Activated CD4-positive, alpha-beta T cell treated with anti-CD3 and anti-CD28 coated beads, Interleukin-2, amount 50 U/mL, for 4 hours (primary cell): ENCODE measurements around the gene DDIT3.
"Not testable (repeated sequence)": the region's sequence is repeated elsewhere in the genome, so short reads cannot be mapped to it uniquely, and the experiment has no call there.

Experiments used
- DNase-seq, 2 experiments: peaks; one replicate each; pipeline ENCODE4 v3.0.0-alpha.2; 2020

The DDIT3 gene

GRCh38 chr12:57511588-57512325, 8.6 kb downstream of the DDIT3 start:
- DNase-seq: no peak

GRCh38 chr12:57511161-57511560, 9.2 kb downstream of the DDIT3 start:
- DNase-seq: no peak

- not testable (repeated sequence) for DNase-seq
These were observed 12.5 kb downstream of the DDIT3 start for GRCh38 chr12:57507796-57508195.

- not testable (repeated sequence) for DNase-seq
These were observed 13.8 kb downstream of the DDIT3 start for GRCh38 chr12:57506541-57506940.

DNA sequence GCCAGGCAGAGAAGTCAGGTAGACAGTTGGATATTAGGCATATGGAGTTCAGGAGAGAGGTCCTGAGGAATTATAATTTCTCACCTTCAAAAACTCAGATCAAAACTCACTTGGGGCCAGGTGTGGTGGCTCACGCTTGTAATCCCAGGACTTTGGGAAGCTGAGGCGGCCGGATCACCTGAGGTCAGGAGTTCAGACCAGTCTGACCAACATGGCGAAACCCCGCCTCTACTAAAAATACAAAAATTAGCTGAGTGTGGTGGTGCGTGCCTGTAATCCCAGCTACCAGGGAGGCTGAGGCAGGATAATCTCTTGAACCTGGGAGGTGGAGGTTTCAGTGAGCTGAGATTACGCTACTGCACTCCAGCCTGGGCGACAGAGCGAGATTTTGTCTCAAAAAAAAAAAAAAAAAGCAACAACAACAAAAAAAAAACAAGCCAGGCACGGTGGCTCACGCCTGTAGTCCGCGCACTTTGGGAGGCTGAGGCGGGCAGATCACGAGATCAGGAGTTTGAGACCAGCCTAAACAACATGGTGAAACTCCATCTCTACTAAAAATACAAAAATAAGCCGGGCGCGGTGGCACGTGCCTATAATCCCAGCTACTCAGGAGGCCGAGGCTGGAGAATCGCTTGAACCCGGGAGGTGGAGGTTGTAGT, 17.9 kb downstream of the DDIT3 start:
- not testable (repeated sequence) for DNase-seq

DNA sequence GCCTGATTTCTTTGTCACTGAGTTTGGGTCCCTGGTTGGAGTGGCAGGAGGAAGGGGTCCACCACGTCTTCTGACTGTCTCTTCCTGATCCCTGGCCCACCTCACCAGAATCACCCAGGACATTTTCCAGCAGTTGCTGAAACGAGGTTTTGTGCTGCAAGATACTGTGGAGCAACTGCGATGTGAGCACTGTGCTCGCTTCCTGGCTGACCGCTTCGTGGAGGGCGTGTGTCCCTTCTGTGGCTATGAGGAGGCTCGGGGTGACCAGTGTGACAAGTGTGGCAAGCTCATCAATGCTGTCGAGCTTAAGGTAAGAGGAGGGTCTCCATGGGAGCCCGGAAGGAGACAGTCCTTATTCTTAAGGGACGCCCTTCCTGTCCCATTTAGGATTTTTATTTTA, 20.1 kb downstream of the DDIT3 start:
- no peak for DNase-seq

- no peak for DNase-seq
These were observed 21.7 kb downstream of the DDIT3 start for GRCh38 chr12:57498571-57498970.

- DNase-seq: no peak
These were observed 22.2 kb downstream of the DDIT3 start for GRCh38 chr12:57498132-57498502.

- no peak for DNase-seq
These were observed 22.8 kb downstream of the DDIT3 start for GRCh38 chr12:57497223-57498131.

GRCh38 chr12:57496822-57497221, 23.5 kb downstream of the DDIT3 start:
- no peak for DNase-seq

GRCh38 chr12:57495051-57495701, 25.1 kb downstream of the DDIT3 start:
- not testable (repeated sequence) for DNase-seq

DNA sequence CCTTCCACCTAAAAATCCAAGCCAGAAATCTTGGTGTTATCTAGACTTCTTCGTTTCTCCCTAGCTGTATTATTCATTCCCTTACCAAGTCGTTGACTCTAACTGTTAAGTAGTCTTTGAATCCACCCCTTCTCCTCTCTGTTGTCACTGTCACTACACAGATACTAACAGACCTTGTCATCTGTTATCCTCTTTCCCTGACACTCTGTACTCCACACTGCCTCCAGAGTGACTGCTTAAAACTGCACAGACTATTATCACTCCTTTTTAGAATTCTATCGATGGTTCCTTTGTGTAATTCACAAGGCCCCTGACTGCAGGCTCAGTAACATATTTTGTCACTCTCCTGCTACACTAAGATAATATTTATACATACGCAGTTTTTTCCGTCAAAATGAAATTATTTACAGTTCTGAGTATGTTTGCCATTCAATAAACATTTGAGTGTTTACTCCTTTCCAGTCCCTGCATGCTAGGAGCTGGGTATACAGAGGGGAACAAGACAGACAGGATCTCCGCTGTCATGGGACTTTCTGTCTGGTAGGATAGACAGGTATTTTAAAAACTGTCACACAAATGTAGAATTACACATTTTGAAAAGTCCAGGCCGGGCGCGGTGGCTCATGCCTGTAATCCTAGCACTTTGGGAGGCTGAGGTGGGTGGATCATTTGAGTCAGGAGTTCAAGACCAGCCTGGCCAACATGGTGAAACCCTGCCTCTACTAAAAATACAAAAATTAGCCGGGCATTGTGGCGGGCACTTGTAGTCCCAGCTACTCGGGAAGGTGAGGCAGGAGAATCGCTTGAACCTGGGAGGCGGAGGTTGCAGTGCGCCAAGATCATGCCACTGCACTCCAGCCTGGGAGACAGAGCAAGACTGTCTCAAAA, 28.7 kb downstream of the DDIT3 start:
- no peak for DNase-seq

- no peak for DNase-seq
These were observed 30.2 kb downstream of the DDIT3 start for GRCh38 chr12:57490126-57490525.

- no peak for DNase-seq
These were observed 31.1 kb downstream of the DDIT3 start for GRCh38 chr12:57489157-57489641.

DNA sequence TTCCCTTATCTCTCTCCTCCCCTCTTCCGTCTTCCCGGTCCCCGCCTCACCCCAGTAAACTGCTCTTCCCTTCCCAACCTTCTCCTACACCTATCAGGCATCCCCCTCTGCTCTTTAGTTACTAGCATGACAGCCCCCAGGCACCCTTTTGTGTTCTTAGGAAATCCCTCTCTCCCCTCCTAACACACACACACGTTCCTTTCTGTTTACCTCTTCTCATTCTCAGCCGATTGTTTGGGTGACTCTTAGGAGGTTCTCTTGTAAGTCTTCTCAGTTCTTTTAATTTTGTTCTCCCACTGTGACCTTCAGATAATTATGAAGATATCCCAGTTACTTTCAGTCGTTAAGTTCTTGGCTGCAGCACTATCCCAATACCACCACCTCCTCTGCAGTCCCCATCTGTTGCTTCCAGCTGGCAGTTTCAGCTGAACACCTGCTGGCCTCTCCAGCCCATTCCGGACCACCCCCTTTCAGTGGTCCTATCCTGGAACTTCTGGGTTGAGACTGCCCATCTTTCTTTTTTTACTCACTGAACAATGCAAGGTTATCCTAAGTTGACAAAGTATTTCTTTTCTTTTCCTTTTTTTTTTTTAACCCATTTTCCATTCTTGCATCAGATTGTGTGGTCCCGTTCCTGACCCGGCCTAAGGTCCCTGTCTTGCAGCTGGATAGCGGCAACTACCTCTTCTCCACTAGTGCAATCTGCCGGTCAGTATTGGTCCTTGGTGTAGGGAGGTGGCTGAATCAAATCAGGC, 31.7 kb downstream of the DDIT3 start:
- DNase-seq: no peak

DNA sequence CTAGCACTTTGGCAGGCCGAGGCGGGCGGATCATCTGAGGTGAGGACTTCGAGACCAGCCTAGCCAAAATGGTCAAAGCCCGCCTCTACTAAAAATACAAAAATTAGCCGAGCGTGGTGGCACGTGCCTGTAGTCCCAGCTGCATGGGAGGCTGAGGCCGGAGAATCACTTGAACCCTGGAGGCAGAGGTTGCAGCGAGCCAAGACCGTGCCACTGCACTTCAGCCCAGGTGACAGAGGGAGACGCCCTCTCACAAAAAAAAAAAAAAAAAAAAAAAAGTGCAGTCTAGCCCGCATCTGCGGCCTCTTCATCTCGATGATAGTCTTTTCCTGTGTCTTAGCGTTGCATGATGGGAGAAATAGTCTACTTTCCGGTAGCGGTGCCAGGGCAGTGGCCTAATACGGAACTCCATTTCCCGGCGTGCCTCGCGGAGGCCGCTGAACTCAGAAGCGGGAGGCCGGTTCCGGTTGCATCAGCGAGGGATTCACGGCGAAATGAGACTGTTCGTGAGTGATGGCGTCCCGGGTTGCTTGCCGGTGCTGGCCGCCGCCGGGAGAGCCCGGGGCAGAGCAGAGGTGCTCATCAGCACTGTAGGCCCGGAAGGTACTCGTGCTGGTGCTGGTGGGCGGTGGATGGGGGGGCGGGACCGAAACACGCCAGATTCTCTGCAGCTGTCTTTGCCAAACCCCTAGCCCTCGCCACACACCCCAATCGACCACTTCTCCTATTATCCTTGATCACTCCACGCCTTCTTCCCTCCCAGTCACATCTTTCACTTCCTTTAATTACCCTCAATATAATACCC, 32.5 kb downstream of the DDIT3 start, which contains the start of gene MARS1:
TSS of gene MARS1 (plus strand) at position 472 of the 805 bp plus-strand sequence. CDS start at position 495, 23 bp downstream.
- DNase-seq: peak; percentile 89 to 90

DNA sequence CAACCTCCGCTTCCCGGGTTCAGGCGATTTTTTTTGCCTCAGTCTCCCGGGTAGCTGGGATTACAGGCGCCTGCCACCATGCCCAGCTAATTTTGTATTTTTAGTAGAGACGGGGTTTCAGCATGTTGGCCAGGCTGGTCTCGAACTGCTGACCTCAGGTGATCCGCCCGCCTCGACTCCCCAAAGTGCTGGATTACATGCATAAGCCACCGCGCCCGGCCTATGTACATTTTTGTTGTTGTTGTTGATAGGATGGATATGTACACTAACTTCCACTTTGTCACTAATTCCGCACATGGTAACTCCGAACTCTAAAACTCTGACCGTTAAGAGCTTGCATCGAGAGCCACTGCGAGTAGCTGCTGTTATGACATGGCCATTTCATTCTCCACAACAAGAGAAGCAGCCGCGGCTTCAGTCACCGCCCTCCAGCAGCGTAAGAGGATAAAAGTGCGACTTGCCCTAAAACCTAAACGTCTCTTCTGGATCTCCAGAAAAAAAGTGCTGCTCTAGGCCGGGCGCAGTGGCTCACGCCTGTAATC, 33.2 kb downstream of the DDIT3 start:
- DNase-seq: no peak

DNA sequence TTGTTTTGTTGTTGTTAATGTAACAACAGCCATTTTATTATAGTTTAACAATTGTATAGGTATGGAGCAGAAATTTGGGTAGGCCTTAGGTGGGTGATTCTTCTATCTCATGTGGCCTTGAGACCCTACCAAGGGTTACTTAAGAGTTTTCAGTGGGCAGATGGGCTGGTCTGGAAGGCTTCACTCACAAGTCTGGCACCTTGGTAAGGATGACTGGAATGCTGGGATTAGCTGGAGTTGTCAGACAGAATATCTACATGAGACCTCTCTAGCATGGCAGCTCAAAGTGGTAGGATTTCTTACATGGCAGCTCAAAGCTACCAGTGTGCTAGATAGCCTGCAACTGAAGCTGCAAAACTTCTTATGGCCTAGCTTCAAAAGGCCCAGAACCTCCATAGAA, 34.6 kb downstream of the DDIT3 start:
- no peak for DNase-seq

GRCh38 chr12:57483466-57483865, 36.8 kb downstream of the DDIT3 start:
- no peak for DNase-seq

DNA sequence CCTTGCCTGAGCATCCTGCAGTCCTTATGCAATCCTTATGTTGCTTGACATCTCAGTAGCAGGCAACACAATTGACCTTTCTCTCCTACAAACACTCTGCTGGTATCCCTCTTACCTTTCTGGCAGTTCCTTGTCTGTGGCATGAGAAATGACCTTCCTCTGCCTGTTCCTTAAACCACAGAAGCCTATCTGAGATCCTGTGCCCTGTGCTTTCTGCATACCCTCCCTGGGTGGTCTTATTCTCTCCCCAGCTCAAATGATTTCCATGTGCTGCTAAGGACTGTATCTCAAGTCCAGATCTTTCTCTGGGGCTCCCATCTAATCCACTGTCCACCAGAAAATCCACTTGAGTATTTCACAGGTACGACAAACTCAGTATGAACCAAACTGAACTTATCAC, 38.6 kb downstream of the DDIT3 start:
- DNase-seq: no peak
